Neuron (in vitro differentiated cells): ENCODE results near the gene BLACAT1.
"Not testable (repeated sequence)": the region's sequence is repeated elsewhere in the genome, so short reads cannot be mapped to it uniquely, and the experiment has no call there.

Experiments used
- H2AFZ ChIP-seq: one replicate; pipeline ENCODE4 v1.6.1; 2013; ENCODE audit warnings: low read depth, mild to moderate bottlenecking, inconsistent platforms, low read length, moderate library complexity
- H3K27me3 ChIP-seq: one replicate; pipeline ENCODE4 v1.6.1; 2013; ENCODE audit warnings: low read length; ENCODE audit not compliant: insufficient read depth
- H3K36me3 ChIP-seq: one replicate; pipeline ENCODE4 v1.6.1; 2013; ENCODE audit warnings: low read length; ENCODE audit not compliant: insufficient read depth
- H3K4me1 ChIP-seq: one replicate; pipeline ENCODE4 v1.6.1; 2013; ENCODE audit warnings: low read length; ENCODE audit not compliant: insufficient read depth
- H3K4me3 ChIP-seq: 2 replicates; pipeline ENCODE4 v1.5.1; 2013; ENCODE audit warnings: mild to moderate bottlenecking, low read length, moderate library complexity
- H3K9me3 ChIP-seq: one replicate; pipeline ENCODE4 v1.6.1; 2013; ENCODE audit warnings: low read length

The BLACAT1 gene

DNA sequence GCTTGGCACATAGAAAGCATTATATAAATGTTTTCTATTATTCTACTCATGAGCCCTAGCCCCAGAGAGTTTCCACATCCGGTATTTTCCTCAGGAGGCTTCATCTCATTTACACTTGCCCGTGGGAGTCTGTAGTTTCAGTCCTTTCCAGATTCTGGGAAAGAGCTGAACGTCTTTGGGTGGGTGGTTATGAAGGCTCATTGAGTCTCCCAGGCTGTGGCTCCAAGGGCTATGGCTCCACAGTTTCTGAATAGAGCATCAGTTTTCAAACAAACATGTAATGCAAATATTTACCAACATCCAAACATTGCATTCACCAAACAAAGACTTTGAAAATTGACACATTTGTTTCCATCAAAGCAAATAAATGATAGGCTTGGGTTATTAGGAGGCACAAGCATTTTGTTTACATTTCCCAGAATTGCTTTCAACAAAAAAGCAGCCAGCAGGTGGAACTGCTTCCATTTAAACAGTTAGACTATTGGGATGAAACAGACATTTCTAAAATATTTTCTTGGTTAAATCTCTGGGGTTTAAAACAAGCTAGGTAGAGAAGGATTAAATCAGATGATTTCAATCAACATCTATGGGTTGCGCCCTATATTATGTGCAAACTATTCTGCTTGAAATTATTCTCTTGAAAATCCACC is 32.7 kb downstream of the BLACAT1 start:
- H3K27me3 ChIP-seq: peaks cover 25% of the 10 kb centered on the region
- no peak overlapping the region for H2AFZ ChIP-seq
- H3K4me1 ChIP-seq: peaks cover 9% of the 10 kb centered on the region
- no peaks in the 10 kb centered on the region for H3K36me3 ChIP-seq
- no peak overlapping the region for H3K4me3 ChIP-seq
- H3K9me3 ChIP-seq: no peaks in the 10 kb centered on the region

DNA sequence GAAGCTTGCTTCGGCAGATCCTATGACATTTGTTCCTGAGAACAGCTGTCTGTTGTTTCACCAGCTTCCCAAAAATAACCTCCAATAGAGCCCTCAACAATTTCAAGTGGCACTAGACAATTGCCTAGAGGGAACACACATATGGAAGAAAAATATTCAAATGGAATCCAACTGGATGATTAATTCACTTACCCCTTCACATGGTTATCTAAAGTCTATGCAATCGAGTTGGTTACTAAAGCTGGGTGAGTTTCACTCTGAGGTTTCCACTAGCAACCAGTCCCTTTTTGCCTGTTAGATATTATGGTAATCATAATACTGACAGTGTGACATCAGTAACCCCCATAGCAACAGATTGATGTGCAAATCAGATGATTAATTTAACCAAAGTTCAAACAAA is 34.0 kb downstream of the BLACAT1 start, which contains the start of gene LEMD1:
Gene LEMD1 (minus strand): TSS at position 259 of the 400 bp plus-strand sequence. CDS start 1,520 bp downstream, outside the sequence.
- Histone ChIP-seq H3K36me3 (no peaks in the 10 kb centered on the region), H3K4me1 (peaks cover 9% of the 10 kb centered on the region), H3K4me3 (no peak within 1 kb of the TSS), H2AFZ (no peak within 1 kb of the TSS), H3K9me3 (no peaks in the 10 kb centered on the region), H3K27me3 (peaks cover 16% of the 10 kb centered on the region)

DNA sequence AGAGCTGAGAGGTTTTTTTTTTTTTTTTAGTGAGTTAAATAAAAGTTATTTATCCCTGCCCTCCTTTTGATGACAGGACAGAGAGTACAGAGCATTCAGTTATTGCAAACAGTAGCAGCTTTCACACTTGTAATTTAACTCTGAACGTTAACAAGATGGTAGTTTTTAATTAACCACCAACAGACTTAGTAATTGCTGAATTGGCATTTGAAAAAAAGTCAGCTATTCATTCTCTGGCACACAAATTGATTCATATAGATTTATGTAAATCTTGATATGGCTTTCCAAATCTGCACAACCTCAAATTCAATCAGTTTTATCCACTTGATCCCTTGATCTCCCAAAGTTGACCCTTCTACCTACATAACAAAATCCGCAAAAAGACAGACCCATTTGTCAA is 34.9 kb downstream of the BLACAT1 start:
- Histone ChIP-seq H3K4me3 (no peak overlapping the region), H3K36me3 (no peaks in the 10 kb centered on the region), H2AFZ (no peak overlapping the region), H3K27me3 (peaks cover 14% of the 10 kb centered on the region), H3K9me3 (no peaks in the 10 kb centered on the region), H3K4me1 (peaks cover 9% of the 10 kb centered on the region)

DNA sequence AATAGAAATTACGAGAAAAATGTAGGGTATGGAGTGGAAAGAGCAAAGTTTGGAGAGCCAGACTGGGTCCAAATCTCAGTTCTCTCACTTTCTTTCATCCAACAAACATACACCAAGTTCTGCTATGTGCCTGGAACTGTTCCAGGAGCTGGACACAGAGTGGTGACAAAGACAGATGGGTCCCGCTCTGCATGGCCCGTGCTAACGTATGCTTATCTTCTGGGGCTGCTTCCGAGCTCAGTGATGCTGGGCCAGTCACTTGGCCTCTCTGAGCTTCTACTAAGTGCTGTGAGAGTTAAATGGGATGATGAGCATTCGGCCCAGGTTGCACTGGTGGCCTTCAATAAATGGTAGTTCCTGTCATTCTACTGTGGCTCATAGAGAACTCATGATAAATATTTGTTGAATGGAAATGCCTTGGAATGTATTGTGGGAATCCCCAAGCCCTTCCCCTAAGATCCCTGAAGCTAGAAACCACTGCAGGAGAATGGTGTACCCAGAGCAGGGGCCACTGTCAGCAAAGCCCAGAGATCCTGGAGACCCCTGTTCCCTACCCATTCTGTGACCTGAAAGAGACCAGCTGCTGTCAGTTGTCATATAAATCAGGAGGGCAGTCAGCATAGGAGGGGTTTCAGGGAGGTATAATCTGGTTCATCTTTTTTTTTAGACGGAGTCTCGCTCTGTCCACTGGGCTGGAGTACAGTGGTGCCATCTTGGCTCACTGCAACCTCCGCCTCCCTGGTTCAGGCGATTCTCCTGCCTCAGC is 37.8 kb downstream of the BLACAT1 start:
- no peaks in the 10 kb centered on the region for H3K9me3 ChIP-seq
- H2AFZ ChIP-seq: no peak overlapping the region
- peaks cover 9% of the 10 kb centered on the region for H3K27me3 ChIP-seq

DNA sequence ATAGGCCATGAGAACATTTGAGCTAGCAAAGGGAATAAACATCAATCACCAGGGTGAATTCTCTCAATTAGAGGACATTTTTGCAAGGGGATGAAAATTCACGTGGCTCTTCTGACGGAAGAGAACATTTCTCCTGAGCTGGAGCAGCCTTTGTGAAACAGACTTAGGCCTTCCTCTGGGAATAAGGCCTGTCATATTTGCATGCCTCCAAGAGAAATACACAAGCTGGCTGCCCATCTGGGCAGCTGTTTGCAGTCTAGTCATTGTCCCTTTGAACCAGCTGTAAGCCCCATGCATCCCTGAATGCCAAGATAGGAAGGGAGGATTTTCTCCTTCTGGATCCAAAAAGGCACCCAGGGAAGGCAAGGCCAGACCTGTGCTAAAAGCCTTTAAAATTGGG is 39.5 kb downstream of the BLACAT1 start:
- no peaks in the 10 kb centered on the region for H3K9me3 ChIP-seq
- no peaks in the 10 kb centered on the region for H3K4me1 ChIP-seq
- no peak overlapping the region for H3K4me3 ChIP-seq
- H3K27me3 ChIP-seq: peaks cover 12% of the 10 kb centered on the region
- no peak overlapping the region for H2AFZ ChIP-seq
- no peaks in the 10 kb centered on the region for H3K36me3 ChIP-seq

More for the DNA sequence above, 37.8 kb downstream of the BLACAT1 start:
- peaks cover 9% of the 10 kb centered on the region for H3K4me1 ChIP-seq
- no peaks in the 10 kb centered on the region for H3K36me3 ChIP-seq
- no peak overlapping the region for H3K4me3 ChIP-seq

DNA sequence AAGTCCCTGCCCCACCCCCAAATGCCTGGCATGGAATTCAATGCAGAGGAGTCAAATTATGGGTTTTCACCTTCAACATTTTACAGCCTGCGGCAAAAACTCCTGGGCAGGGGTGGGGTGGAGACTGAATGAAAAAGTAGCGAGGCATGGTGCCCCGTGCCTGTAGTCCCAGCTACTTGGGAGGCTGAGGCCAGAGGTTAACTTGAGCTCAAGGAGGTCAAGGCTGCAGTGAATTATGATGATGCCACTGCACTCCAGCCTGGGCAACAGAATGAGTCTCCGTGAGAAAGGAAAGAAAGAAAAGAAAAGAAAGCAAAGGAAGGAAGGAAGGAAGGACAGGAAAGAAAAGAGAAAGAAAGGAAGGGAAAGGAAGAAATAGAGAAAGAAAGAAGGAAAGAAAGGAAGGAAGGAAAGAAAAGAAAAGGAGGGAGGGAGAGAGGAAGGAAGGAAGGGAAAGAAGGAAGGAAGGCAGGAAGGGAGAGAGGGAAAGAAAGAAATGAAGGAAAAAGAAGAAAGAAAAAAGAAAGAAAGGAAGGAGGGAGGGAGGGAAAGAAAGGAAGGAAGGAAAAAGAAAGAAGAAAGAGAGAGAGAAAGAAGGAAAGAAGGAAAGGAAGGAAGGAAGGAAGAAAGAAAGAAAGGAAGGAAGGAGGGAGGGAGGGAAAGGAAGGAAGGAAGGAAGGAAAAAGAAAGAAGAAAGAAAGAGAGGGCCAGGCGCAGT is 45.1 kb downstream of the BLACAT1 start:
- no peak overlapping the region for H3K4me3 ChIP-seq
- no peaks in the 10 kb centered on the region for H3K36me3 ChIP-seq
- H3K27me3 ChIP-seq: peaks cover 7% of the 10 kb centered on the region
- no peaks in the 10 kb centered on the region for H3K9me3 ChIP-seq
- H2AFZ ChIP-seq: no peak overlapping the region
- no peaks in the 10 kb centered on the region for H3K4me1 ChIP-seq

DNA sequence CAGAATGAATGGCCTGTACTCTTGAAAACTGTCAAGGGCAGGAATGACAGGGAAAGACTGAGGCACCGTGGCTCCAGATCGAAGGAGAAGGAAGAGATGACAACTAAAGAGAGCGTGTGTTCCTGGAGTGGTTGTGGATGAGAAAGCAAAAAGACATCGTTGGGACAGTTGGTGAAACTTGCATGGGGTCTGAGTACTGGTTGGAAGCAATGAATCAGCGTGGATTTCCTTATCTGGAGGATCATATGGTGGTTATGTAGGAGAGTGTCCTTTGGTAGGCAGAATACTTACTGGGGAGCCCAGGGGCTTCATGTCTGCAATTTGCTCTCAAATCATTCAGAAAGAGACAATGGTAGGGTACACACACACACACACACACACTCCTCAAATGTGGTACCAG is 47.9 kb downstream of the BLACAT1 start:
- Histone ChIP-seq H2AFZ (no peak overlapping the region), H3K9me3 (no peaks in the 10 kb centered on the region), H3K4me1 (no peaks in the 10 kb centered on the region), H3K36me3 (no peaks in the 10 kb centered on the region), H3K27me3 (peaks cover 4% of the 10 kb centered on the region), H3K4me3 (no peak overlapping the region)

DNA sequence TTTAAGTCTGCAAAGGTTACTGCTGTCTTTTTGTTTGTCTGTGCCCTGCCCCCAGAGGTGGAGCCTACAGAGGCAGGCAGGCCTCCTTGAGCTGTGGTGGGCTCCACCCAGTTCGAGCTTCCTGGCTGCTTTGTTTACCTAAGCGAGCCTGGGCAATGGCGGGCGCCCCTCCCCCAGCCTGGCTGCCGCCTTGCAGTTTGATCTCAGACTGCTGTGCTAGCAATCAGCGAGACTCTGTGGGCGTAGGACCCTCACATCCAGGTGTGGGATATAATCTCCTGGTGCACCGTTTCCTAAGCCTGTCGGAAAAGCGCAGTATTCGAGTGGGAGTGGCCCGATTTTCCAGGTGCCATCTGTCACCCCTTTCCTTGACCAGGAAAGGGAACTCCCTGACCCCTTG is 49.6 kb downstream of the BLACAT1 start:
- not testable (repeated sequence) for H3K27me3 ChIP-seq, H3K9me3 ChIP-seq, H3K4me1 ChIP-seq, H3K36me3 ChIP-seq, H3K4me3 ChIP-seq, H2AFZ ChIP-seq
